IPS-20b (cell line): ENCODE data around the gene EML2.
A peak's percentile ranks its signal among the peaks of the same experiment; 100 is the strongest.

ENCODE experiments used
- H3K27ac ChIP-seq: one replicate; pipeline ENCODE4 v1.5.1; 2013; ENCODE audit warnings: low read length
- H3K27me3 ChIP-seq: 2 replicates; pipeline ENCODE4 v1.6.1; 2013; ENCODE audit warnings: mild to moderate bottlenecking, low read length, inconsistent platforms; ENCODE audit not compliant: insufficient read depth
- H3K36me3 ChIP-seq: 2 replicates; pipeline ENCODE4 v1.6.1; 2013; ENCODE audit warnings: low read depth, mild to moderate bottlenecking, inconsistent platforms, low read length, moderate library complexity; ENCODE audit not compliant: insufficient read depth
- H3K4me1 ChIP-seq: 2 replicates; pipeline ENCODE4 v1.6.1; 2013; ENCODE audit warnings: mild to moderate bottlenecking, control low read depth, inconsistent platforms, low read length, moderate library complexity; ENCODE audit not compliant: insufficient read depth
- H3K4me3 ChIP-seq: 2 replicates; pipeline ENCODE4 v1.5.1; 2013; ENCODE audit warnings: mild to moderate bottlenecking, low read length, inconsistent platforms
- H3K9ac ChIP-seq: 2 replicates; pipeline ENCODE4 v1.6.1; 2013; ENCODE audit warnings: low read depth, mild to moderate bottlenecking, inconsistent platforms, low read length, moderate library complexity
- H3K9me3 ChIP-seq: 2 replicates; pipeline ENCODE4 v1.6.1; 2013; ENCODE audit warnings: mild to moderate bottlenecking, low read depth, low read length, inconsistent platforms; ENCODE audit not compliant: insufficient read depth

The EML2 gene

DNA sequence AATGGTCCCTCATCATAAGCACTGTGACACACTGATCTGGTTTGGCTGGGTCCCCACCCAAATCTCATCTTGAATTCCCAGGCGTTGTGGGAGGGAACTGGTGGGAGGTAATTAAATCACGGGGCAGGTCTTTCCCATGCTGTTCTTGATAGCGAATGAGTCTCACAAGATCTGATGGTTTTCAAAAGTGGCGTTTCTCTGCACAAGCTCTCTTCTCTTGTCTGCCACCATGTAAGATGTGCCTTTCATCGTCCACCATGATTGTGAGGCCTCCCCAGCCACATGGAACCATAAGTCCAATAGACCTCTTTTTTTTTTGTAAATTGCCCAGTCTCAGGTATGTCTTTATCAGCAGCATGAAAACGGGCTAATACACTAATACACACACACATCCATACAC is 30.2 kb downstream of the EML2 start:
- H3K9me3 ChIP-seq: no peaks in the 10 kb centered on the region
- peaks cover 37% of the 10 kb centered on the region for H3K36me3 ChIP-seq
- no peaks in the 10 kb centered on the region for H3K4me1 ChIP-seq
- H3K27ac ChIP-seq: no peak overlapping the region
- H3K4me3 ChIP-seq: no peak overlapping the region
- peaks cover 2% of the 10 kb centered on the region; the same call in 1 of the 2 replicates for H3K27me3 ChIP-seq
- H3K9ac ChIP-seq: no peak overlapping the region

DNA sequence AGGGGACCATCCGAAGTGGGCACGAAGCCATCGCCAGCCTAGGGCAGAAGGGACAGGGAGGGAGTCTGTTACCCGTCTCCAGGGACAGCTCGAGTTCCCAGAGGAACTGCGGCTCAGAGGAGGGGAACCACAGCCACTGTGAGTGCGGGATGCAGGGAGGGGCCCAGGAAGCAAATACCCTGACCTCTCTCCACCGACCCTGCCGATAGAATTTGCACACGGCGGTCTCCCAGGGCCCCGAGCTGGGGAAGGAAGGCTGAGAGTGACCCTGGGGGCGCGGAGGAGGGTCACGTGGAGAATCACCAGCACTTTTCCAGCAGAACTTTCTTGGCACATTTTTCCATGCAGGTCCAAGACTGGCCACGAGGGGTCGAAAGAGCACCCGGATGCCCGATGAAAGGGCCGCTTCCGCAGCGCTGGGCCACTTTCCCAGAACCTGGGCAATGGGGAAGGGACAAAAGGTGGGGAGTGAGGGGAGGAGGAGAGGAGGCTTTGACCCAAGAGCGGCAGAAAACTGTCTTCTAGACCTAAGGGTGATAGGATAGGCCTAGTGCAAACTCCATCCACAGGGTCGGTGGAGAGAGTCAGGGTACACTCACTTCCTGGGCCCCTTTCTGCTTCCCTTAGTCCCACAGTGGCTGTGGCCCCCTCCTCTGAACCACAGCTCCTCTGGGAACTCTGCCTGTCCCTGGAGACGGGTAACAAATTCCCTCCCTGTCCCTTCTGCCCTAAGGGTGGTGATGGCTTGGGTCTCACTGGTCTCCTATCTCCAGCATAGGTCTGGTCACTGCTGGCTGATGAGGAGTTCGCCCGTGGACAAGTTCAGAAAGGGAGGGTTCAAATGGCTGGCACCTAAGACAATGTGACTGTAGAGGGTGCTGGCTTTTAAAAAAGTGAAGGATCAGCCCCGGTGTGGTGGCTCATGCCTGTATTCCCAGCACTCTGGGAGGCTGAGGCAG is 31.8 kb downstream of the EML2 start:
- H3K4me1 ChIP-seq: no peaks in the 10 kb centered on the region
- H3K27me3 ChIP-seq: peaks cover 18% of the 10 kb centered on the region
- no peaks in the 10 kb centered on the region for H3K9me3 ChIP-seq
- peak overlapping the region; percentile 75; the same call in 1 of the 2 replicates for H3K9ac ChIP-seq
- H3K27ac ChIP-seq: peak overlapping the region; percentile 16
- H3K36me3 ChIP-seq: peaks cover 22% of the 10 kb centered on the region
- H3K4me3 ChIP-seq: peak overlapping the region; percentile 73

DNA sequence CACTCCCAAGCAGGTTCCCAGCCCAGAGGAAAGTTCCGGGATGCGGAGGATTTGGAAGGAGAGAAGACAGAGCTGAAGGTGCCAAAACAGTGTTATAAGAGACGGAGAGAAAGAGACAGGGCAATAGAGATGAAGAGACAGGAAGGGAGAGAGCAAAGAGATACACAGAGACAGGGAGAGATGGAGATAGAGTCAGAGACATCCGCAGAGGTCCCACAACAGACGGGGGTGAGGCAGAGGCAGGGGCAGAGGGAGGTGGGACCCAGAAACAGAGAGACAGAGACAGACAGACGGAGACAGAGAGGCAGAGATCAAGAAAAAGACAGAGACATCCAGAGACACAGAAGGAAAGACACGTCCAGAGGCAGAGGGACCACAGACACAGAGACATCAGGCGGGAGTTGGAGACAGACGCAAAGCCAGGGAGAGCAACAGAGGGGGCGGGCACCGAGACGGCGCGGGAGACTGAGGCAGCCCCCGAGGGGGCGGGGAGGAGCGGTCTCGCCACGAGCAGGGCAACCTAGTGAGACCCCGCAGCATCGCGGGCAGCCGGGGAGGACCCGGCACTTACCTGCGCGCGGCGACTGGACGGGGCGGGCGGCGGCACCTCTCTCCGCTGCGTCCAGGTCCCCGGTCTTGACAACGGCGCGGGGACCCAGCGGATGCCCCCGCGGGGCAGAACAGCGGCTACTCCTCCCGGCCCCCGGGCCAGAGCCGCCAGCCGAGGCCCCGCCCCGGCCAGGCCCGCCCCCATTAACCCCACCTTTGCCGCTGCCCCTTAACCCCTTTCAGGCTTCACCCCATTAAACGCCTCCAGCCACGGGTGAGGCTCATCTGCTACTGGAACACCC is 37.4 kb downstream of the EML2 start, which contains the start of gene GPR4:
TSS of gene GPR4 (minus strand) at position 689 of the 851 bp plus-strand sequence. CDS start 10,346 bp downstream, outside the sequence.
- H3K9me3 ChIP-seq: no peaks in the 10 kb centered on the region
- no peak within 1 kb of the TSS for H3K27ac ChIP-seq
- peaks cover 74% of the 10 kb centered on the region for H3K27me3 ChIP-seq
- no peaks in the 10 kb centered on the region for H3K36me3 ChIP-seq
- peak within 1 kb of the TSS; percentile 55 for H3K4me3 ChIP-seq
- H3K9ac ChIP-seq: no peak within 1 kb of the TSS
- H3K4me1 ChIP-seq: peaks cover 11% of the 10 kb centered on the region; the same call in 1 of the 2 replicates

DNA sequence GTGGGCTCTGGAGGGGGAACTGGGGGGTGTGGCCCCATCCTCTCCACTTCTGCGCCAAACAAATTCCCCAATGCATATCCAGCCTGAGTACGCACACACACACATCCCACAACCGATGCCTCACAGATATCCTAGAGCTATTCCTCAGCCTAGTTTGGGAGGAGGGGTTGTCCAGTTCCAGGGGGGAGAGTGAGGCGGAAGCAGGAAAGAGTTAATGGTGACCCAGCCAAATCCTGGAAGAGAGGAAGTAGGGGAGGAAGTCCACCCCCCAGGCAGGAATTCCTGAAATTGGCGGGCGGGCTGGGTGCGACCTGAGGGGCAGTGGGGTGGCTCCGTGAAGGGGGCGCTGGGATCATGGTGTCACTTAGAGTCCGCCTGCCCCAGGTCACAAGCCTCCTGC is 38.1 kb downstream of the EML2 start:
- Histone ChIP-seq H3K36me3 (no peaks in the 10 kb centered on the region), H3K4me1 (peaks cover 11% of the 10 kb centered on the region; the same call in 1 of the 2 replicates), H3K4me3 (no peak overlapping the region; the same call in 1 of the 2 replicates), H3K27me3 (peaks cover 79% of the 10 kb centered on the region), H3K9me3 (no peaks in the 10 kb centered on the region), H3K9ac (no peak overlapping the region), H3K27ac (no peak overlapping the region)

DNA sequence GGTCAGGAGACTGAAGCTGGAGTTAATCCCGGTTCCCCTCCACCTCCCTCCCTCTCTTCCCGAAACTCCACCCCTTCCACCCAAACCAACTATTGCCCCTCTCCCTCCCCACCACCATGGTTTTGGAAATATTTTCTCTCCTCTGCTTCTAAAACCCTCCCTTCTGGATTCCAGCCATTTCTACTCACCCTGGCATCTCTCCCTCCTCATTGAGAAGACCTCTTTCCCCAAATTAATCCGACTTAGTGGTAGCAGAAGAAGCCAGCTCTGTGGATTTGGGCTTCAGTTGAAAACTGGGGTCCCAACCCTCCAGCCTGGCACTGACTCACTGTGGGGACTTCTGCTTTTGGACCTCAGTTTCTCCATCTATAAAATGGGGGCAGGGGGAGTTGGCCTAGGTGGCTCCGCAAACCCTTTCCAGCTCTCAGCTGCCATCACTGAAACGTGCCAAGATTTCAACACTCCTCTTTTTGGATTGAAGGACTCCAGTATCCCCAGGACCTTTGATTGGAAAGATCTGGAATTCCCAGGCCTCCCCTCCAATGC is 38.8 kb downstream of the EML2 start:
- Histone ChIP-seq H3K27ac (no peak overlapping the region), H3K36me3 (no peaks in the 10 kb centered on the region), H3K4me1 (peaks cover 11% of the 10 kb centered on the region; the same call in 1 of the 2 replicates), H3K4me3 (no peak overlapping the region), H3K9me3 (no peaks in the 10 kb centered on the region), H3K27me3 (peaks cover 85% of the 10 kb centered on the region), H3K9ac (no peak overlapping the region)

DNA sequence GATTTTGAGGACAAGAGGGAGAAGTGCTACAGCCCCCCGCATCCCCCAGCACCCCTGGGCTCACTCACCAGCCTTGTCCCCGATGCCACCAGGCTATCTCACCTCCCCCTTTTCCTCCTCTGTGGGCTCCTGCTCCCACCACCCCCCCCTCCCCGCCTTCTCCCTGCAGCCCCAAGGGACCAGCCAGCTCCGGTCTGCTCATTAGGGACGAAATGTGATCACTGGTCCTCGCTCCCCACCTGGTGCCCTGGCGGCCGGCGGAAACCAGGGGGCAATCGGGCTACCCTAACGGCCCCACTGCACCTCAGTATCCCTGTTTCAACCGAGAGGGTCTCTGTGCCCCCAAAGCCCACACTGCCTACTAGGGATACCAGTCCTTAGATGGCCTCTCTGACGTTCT is 39.9 kb downstream of the EML2 start:
- Histone ChIP-seq H3K36me3 (no peaks in the 10 kb centered on the region), H3K4me1 (peaks cover 11% of the 10 kb centered on the region; the same call in 1 of the 2 replicates), H3K4me3 (no peak overlapping the region; the same call in 1 of the 2 replicates), H3K27ac (no peak overlapping the region), H3K9ac (no peak overlapping the region), H3K27me3 (peaks cover 87% of the 10 kb centered on the region), H3K9me3 (no peaks in the 10 kb centered on the region)

DNA sequence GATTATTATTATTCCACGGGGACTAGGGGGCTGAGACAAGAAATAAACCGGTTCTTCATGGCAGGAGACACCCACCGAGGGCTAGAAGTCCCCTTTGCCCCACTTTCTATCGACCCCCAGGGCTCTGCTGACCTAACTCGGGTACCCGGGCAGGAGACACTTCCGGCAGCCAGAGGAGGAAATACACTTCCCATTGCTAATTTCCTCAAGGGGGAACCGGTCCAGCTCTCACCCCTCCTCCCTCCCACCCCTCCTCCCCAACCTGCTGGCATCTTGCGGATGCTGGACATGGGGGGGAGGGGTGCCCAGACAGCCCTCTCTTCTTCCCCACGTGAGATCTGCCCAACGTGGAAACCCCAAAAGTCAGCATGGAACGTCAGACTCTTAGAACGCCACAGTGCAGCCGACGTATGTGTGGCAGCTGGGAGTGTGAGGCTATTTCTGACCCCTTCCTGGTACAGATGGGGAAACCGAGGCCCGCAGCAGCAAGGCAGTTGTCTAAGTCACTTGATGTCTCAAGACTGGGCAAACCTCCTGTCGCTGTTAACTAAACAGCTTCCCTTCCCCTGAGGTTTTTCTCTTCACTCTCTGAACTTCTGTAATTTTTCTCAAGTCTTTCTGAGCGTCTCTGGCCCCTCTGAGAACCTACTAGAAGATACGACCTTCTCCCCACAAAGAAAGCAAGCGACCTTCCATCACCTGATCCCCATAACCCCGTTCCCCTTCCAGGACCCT is 40.8 kb downstream of the EML2 start:
- Histone ChIP-seq H3K36me3 (no peaks in the 10 kb centered on the region), H3K4me3 (peak overlapping the region; percentile 70), H3K9me3 (no peaks in the 10 kb centered on the region), H3K4me1 (peaks cover 11% of the 10 kb centered on the region; the same call in 1 of the 2 replicates), H3K27me3 (peaks cover 80% of the 10 kb centered on the region), H3K27ac (no peak overlapping the region), H3K9ac (peak overlapping the region; percentile 8; the same call in 1 of the 2 replicates)

DNA sequence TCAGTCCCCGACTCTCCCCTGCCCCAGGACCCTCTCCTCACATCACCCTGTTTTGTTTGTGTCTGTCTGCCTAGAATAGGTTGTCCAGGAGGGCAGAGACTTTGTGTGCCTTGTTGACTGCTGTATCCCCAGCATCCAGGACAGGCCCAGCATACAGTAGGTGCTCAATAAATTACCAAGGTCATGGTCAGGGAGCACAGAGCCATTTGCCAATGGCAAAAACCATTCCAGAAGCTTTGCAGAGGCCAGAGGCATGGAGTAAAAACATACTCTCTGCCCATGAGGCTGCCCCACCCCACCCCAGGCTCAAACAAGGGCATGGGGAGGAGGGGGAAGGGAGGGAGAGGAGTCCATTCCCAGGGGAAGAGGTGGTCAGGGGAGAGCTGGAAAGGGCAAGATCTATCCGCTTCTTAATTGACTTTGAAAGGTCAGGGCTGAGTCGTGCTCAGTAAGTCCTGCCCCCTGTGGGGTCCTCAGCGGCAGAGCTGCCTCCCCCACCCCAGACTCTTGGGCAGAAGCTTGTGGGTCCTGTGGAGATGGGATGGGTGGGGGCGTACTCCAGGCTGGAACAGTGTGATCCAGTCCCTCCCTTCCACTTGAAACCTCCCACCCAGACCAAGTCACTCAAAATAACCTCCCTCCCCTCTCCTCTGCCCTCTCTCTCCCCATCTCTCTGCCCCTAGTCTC is 41.6 kb downstream of the EML2 start:
- H3K27me3 ChIP-seq: peaks cover 73% of the 10 kb centered on the region
- peak overlapping the region; percentile 70 for H3K4me3 ChIP-seq
- peak overlapping the region; percentile 8; the same call in 1 of the 2 replicates for H3K9ac ChIP-seq
- no peak overlapping the region for H3K27ac ChIP-seq
- H3K4me1 ChIP-seq: peaks cover 11% of the 10 kb centered on the region; the same call in 1 of the 2 replicates
- no peaks in the 10 kb centered on the region for H3K9me3 ChIP-seq
- no peaks in the 10 kb centered on the region for H3K36me3 ChIP-seq

DNA sequence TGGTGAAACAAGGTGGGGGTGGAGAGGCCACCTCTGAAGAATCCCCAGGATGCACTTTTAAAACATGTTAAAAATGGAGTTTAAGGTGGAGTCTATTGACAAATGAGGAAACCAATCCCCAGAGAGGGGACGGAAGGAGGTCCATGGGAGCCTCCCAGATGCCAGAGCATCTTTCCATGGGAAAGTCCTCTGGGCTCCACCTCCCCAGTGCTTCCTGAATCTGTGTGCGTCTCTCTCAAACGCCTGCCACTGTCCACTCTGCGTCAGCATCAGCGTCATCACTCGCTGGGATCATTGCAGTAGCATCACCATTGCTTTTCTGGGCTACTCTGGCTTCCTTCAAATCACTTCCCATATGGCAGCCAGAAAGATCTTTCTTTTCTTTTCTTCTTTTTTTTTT is 43.4 kb downstream of the EML2 start:
- H3K4me1 ChIP-seq: peaks cover 11% of the 10 kb centered on the region; the same call in 1 of the 2 replicates
- no peaks in the 10 kb centered on the region for H3K36me3 ChIP-seq
- H3K9me3 ChIP-seq: no peaks in the 10 kb centered on the region
- peaks cover 73% of the 10 kb centered on the region for H3K27me3 ChIP-seq
- no peak overlapping the region for H3K9ac ChIP-seq
- no peak overlapping the region for H3K4me3 ChIP-seq
- H3K27ac ChIP-seq: no peak overlapping the region

DNA sequence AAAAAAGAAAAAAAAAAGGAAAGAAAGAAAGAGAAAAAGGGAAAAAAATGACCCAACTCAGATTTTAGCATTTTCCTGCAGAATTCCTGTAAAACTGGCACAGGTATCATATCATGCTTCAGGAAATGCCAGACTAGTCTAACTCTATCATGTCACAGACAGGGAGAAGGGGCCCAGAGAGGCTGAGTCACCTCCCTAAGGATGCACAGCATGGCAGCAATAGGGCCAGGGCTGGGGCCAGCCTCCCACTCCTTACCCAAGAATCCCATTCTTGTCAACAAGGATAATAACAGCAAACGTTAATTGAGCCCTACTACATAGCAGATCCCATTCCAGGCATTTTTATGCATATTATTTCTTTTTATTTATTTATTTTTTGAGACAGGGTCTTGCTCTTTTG is 45.7 kb downstream of the EML2 start:
- Histone ChIP-seq H3K4me1 (peaks cover 5% of the 10 kb centered on the region; the same call in 1 of the 2 replicates), H3K9ac (no peak overlapping the region), H3K9me3 (no peaks in the 10 kb centered on the region), H3K27ac (no peak overlapping the region), H3K27me3 (peaks cover 63% of the 10 kb centered on the region), H3K4me3 (no peak overlapping the region), H3K36me3 (no peaks in the 10 kb centered on the region)
